NCI-H2029 (cell line): ENCODE measurements around the gene ARID5A.

ENCODE experiments used
- DNase-seq: peaks from one replicate; lab custom pipeline; 2025; lab: John Stamatoyannopoulos, UW

The ARID5A gene

DNA sequence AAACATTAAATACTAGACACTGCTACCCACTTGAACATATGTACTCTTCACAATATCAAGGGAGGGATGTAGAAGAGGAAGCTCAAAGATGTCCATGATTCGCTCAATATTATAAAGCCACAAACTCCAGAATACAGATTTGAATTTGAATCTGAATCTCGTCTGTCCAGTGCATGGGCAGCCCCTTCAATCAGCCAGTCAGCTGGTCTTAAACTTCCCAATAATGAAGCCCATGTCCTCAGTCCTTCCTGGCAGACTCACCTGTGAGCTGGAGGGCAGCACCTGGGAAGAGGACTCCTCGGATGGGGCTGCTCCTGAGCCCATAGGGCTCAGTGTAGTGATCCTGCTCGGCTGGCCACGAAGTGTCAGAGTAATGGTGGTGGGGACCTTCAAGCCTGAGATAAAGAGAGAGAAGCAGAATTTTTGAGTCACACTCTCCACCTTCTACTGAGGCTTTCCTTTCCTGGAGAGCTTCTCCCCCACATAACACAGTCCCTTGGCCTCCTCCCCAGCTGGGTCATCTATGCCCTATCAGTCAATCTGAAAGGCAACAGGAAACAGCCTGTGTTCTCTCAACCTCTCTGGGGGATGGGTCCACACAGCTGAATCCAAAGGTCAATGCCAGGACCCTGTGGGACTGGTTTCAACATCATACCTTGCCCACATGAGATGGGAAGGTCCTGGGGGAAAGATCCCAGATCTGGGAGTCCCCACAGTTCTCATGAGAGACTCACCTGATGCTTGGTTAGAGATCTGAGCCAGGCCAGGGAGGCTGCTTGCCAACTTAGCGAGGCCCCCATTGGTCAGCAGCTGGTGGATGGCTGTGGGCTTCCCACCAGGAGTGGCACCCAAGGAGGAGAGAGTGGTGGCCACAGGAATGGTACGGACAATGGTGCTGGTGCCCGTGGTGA is 65.1 kb downstream of the ARID5A start:
- no peak for DNase-seq
